Naive thymus-derived CD4-positive, alpha-beta T cell (primary cell): ENCODE measurements around the gene TMEM144. TPM values are rescaled to one million over a fixed set of nuclear protein-coding genes. Genes with fewer than 3 reads are reported as not detected.
"Not testable (repeated sequence)": the region's sequence is repeated elsewhere in the genome, so short reads cannot be mapped to it uniquely, and the experiment has no call there.

Experiments
- ATAC-seq: fragments of 150-1000 bp; cut with Tn5 transposase; 2 replicates; pipeline ENCODE4 v1.10.0; 2021; ENCODE audit warnings: mild to moderate bottlenecking, moderate library complexity
- CTCF ChIA-PET: fragments of 350-600 bp; sonication (Branson Sonifier 250); formaldehyde crosslinking; loops from one replicate; lab custom pipeline; 2021; ENCODE audit warnings: antibody characterized with exemption; lab: Charles Lee
- POLR2A ChIA-PET: fragments of 350-600 bp; sonication (Branson Sonifier 250); formaldehyde crosslinking; loops from one replicate; lab custom pipeline; 2021; ENCODE audit warnings: antibody characterized with exemption, inconsistent platforms; lab: Charles Lee
- DNase-seq, 9 donors: peaks; one replicate each; pipeline versions ENCODE4 v3.0.0 to v3.0.0-alpha.2; 2020 to 2022; ENCODE audit warnings: mixed read lengths in 1 of 9
- H3K27ac ChIP-seq: one replicate; pipeline ENCODE4 v1.7.0; 2013; ENCODE audit warnings: mild to moderate bottlenecking, low read depth, low read length, moderate library complexity
- H3K27me3 ChIP-seq, 2 donors: one replicate each; pipeline ENCODE4 v1.7.0; 2013; ENCODE audit warnings: low read length in 2 of 2, mild to moderate bottlenecking in 2 of 2, moderate library complexity in 2 of 2; ENCODE audit not compliant: control insufficient read depth in 2 of 2, insufficient read depth in 2 of 2
- H3K36me3 ChIP-seq, 3 experiments: 1 replicate in 2 of 3; 2 replicates in 1 of 3; pipeline ENCODE4 v1.7.0; 2013; ENCODE audit warnings: low read length in 3 of 3, mild to moderate bottlenecking in 3 of 3, moderate library complexity in 1 of 3; ENCODE audit not compliant: insufficient read depth in 3 of 3, control insufficient read depth in 2 of 3
- H3K4me1 ChIP-seq, 2 donors: one replicate each; pipeline ENCODE4 v1.7.0; 2013; ENCODE audit warnings: low read length in 2 of 2, mild to moderate bottlenecking in 2 of 2, moderate library complexity in 1 of 2; ENCODE audit not compliant: control insufficient read depth in 2 of 2, insufficient read depth in 2 of 2
- H3K4me3 ChIP-seq: 2 replicates; pipeline ENCODE4 v1.7.0; 2013; ENCODE audit warnings: mild to moderate bottlenecking, low read length
- H3K9me3 ChIP-seq, 3 experiments: 1 replicate in 2 of 3; 2 replicates in 1 of 3; pipeline ENCODE4 v1.7.0; 2013; ENCODE audit warnings: low read length in 3 of 3; ENCODE audit not compliant: control insufficient read depth in 2 of 3
- H3K27ac Mint-ChIP-seq, 9 donors: one replicate each; pipeline ENCODE4 v1.8.0; 2020 to 2022; ENCODE audit warnings: mixed read lengths in 9 of 9, mild to moderate bottlenecking in 8 of 9, moderate library complexity in 5 of 9, inconsistent platforms in 2 of 9
- H3K27me3 Mint-ChIP-seq, 5 donors: one replicate each; pipeline ENCODE4 v1.8.0; 2021 to 2022; ENCODE audit warnings: mixed read lengths in 5 of 5, mild to moderate bottlenecking in 1 of 5
- H3K36me3 Mint-ChIP-seq, 5 donors: one replicate each; pipeline ENCODE4 v1.8.0; 2020 to 2022; ENCODE audit warnings: mixed read lengths in 5 of 5, mild to moderate bottlenecking in 3 of 5, inconsistent platforms in 1 of 5
- H3K4me1 Mint-ChIP-seq, 7 donors: one replicate each; pipeline ENCODE4 v1.8.0; 2020 to 2022; ENCODE audit warnings: mixed read lengths in 7 of 7, mild to moderate bottlenecking in 3 of 7, inconsistent platforms in 1 of 7
- H3K4me3 Mint-ChIP-seq, 10 donors: one replicate each; pipeline ENCODE4 v1.8.0; 2020 to 2022; ENCODE audit warnings: mild to moderate bottlenecking in 10 of 10, mixed read lengths in 10 of 10, moderate library complexity in 6 of 10, inconsistent platforms in 2 of 10
- H3K9me3 Mint-ChIP-seq, 11 donors: one replicate each; pipeline ENCODE4 v1.8.0; 2020 to 2022; ENCODE audit warnings: mixed read lengths in 11 of 11, mild to moderate bottlenecking in 4 of 11, inconsistent platforms in 1 of 11, moderate library complexity in 1 of 11
- intact Hi-C, 2 donors: fragments of 100-400 bp; cut with micrococcal nuclease; formaldehyde crosslinking; loops; one replicate each; pipeline ENCODE4 v1.15.1; 2023
- polyA plus RNA-seq, 2 donors: library from polyadenylated mRNA; unstranded; fragments of 300-500 nt; fragmentation: Illumina TruSeq; gene quantifications; one replicate each; pipeline ENCODE4 v1.2.3, GENCODE V29; 2021
- total RNA-seq, 6 experiments: library from RNA in 5 of 6; stranded (reverse) in 5 of 6; gene quantifications; 1 replicate in 5 of 6; 2 replicates in 1 of 6; pipeline ENCODE4 v1.2.3 and lab custom pipeline; 2021 to 2026

Gene TMEM144
- total and polyA plus RNA-seq, 7 experiments from 2014 or later, result 0.34 to 3.4 (median 0.45) TPM; not detected in 3

- H3K9me3 ChIP-seq, result no peaks in the 10 kb centered on the region
- H3K27ac Mint-ChIP-seq, result no peak overlapping the region
- no peak overlapping the region for H3K4me3 Mint-ChIP-seq
- DNase-seq (no peak), ATAC-seq (no peak)
- H3K4me1 Mint-ChIP-seq, result peaks cover 9 to 22% (median 19%) of the 10 kb centered on the region in 7 donors
- no peaks in the 10 kb centered on the region for H3K4me1 ChIP-seq
- no peaks in the 10 kb centered on the region for H3K36me3 Mint-ChIP-seq
- no peak overlapping the region for H3K27ac ChIP-seq
- H3K9me3 Mint-ChIP-seq, result no peaks in the 10 kb centered on the region
- ChIA-PET POLR2A (no interaction called here), CTCF (no interaction called here)
- no peaks in the 10 kb centered on the region for H3K27me3 ChIP-seq
- peaks cover 11 to 39% (median 30%) of the 10 kb centered on the region in 5 donors for H3K27me3 Mint-ChIP-seq
- no peaks in the 10 kb centered on the region for H3K36me3 ChIP-seq
- H3K4me3 ChIP-seq, result no peak overlapping the region
- intact Hi-C loops, result no loop called here
Measured at GRCh38 chr4:158213466-158213865, 3.2 kb downstream of the TMEM144 start.

- DNase-seq, result no peak
- ATAC-seq, result no peak
- Histone ChIP-seq H3K4me3 (no peak overlapping the region), H3K36me3 (no peaks in the 10 kb centered on the region), H3K27ac (no peak overlapping the region), H3K27me3 (no peaks in the 10 kb centered on the region), H3K4me1 (no peaks in the 10 kb centered on the region), H3K9me3 (no peaks in the 10 kb centered on the region)
- Mint-ChIP-seq H3K27ac (no peak overlapping the region), H3K36me3 (no peaks in the 10 kb centered on the region), H3K4me1 (peaks cover 8 to 15% (median 13%) of the 10 kb centered on the region in 7 donors), H3K9me3 (no peaks in the 10 kb centered on the region), H3K27me3 (peaks cover 11 to 30% (median 24%) of the 10 kb centered on the region in 5 donors), H3K4me3 (no peak overlapping the region)
- ChIA-PET CTCF (no interaction called here), POLR2A (no interaction called here)
- intact Hi-C loops, result no loop called here
Measured at GRCh38 chr4:158214856-158215255, 4.6 kb downstream of the TMEM144 start.

- DNase-seq (no peak), ATAC-seq (no peak)
- peaks cover 0 to 3% (median 0%) of the 10 kb centered on the region in 11 donors for H3K9me3 Mint-ChIP-seq
- no peak overlapping the region for H3K4me3 Mint-ChIP-seq
- H3K27ac Mint-ChIP-seq, result no peak overlapping the region
- POLR2A ChIA-PET, result no interaction called here
- H3K36me3 ChIP-seq, result no peaks in the 10 kb centered on the region
- CTCF ChIA-PET, result no interaction called here
- no peaks in the 10 kb centered on the region for H3K27me3 ChIP-seq
- peaks cover 0 to 21% (median 16%) of the 10 kb centered on the region in 5 donors for H3K27me3 Mint-ChIP-seq
- no peaks in the 10 kb centered on the region for H3K4me1 ChIP-seq
- H3K27ac ChIP-seq, result no peak overlapping the region
- intact Hi-C loops, result no loop called here
- H3K36me3 Mint-ChIP-seq, result no peaks in the 10 kb centered on the region
- no peak overlapping the region for H3K4me3 ChIP-seq
- H3K4me1 Mint-ChIP-seq, result peaks cover 0 to 2% (median 0%) of the 10 kb centered on the region in 7 donors
- H3K9me3 ChIP-seq, result no peaks in the 10 kb centered on the region
Measured at GRCh38 chr4:158217763-158218162, 7.5 kb downstream of the TMEM144 start.

GRCh38 chr4:158219623-158220022 lies 9.3 kb downstream of the TMEM144 start:
- ChIA-PET CTCF (no interaction called here), POLR2A (no interaction called here)
- H3K4me1 Mint-ChIP-seq, result peaks cover 0 to 2% (median 0%) of the 10 kb centered on the region in 7 donors
- DNase-seq (no peak), ATAC-seq (no peak)
- H3K27me3 ChIP-seq, result no peaks in the 10 kb centered on the region
- H3K4me3 ChIP-seq, result no peak overlapping the region
- no peak overlapping the region for H3K27ac Mint-ChIP-seq
- no peak overlapping the region for H3K27ac ChIP-seq
- peaks cover 0 to 3% (median 0%) of the 10 kb centered on the region in 11 donors for H3K9me3 Mint-ChIP-seq
- no peaks in the 10 kb centered on the region for H3K36me3 Mint-ChIP-seq
- no peak overlapping the region for H3K4me3 Mint-ChIP-seq
- no peaks in the 10 kb centered on the region for H3K9me3 ChIP-seq
- peaks cover 0 to 12% (median 9%) of the 10 kb centered on the region in 5 donors for H3K27me3 Mint-ChIP-seq
- no peaks in the 10 kb centered on the region for H3K4me1 ChIP-seq
- no peaks in the 10 kb centered on the region for H3K36me3 ChIP-seq
- intact Hi-C loops, result no loop called here

GRCh38 chr4:158224318-158224717 lies 14.0 kb downstream of the TMEM144 start:
- H3K27ac ChIP-seq, intact Hi-C loops, H3K4me3 Mint-ChIP-seq, H3K4me3 ChIP-seq, H3K27ac Mint-ChIP-seq, H3K36me3 ChIP-seq, H3K36me3 Mint-ChIP-seq, H3K27me3 ChIP-seq, ATAC-seq, CTCF ChIA-PET, POLR2A ChIA-PET, H3K9me3 ChIP-seq, H3K4me1 ChIP-seq, DNase-seq, H3K9me3 Mint-ChIP-seq, H3K4me1 Mint-ChIP-seq: not testable (repeated sequence)
- peaks cover 2 to 16% (median 6%) of the 10 kb centered on the region in 5 donors for H3K27me3 Mint-ChIP-seq

GRCh38 chr4:158224999-158225398 lies 14.7 kb downstream of the TMEM144 start:
- H3K4me3 ChIP-seq, H3K9me3 Mint-ChIP-seq, H3K4me1 Mint-ChIP-seq, POLR2A ChIA-PET, ATAC-seq, H3K9me3 ChIP-seq, DNase-seq, H3K27me3 ChIP-seq, H3K36me3 ChIP-seq, intact Hi-C loops, H3K4me1 ChIP-seq, CTCF ChIA-PET, H3K36me3 Mint-ChIP-seq, H3K27ac ChIP-seq, H3K4me3 Mint-ChIP-seq, H3K27ac Mint-ChIP-seq: not testable (repeated sequence)
- H3K27me3 Mint-ChIP-seq, result peaks cover 2 to 16% (median 6%) of the 10 kb centered on the region in 5 donors

GRCh38 chr4:158227880-158228279 lies 17.6 kb downstream of the TMEM144 start:
- H3K4me3 ChIP-seq, ATAC-seq, H3K27ac Mint-ChIP-seq, CTCF ChIA-PET, H3K4me1 ChIP-seq, H3K36me3 Mint-ChIP-seq, H3K9me3 ChIP-seq, POLR2A ChIA-PET, H3K4me3 Mint-ChIP-seq, DNase-seq, H3K36me3 ChIP-seq, H3K9me3 Mint-ChIP-seq, H3K4me1 Mint-ChIP-seq, H3K27me3 ChIP-seq, intact Hi-C loops, H3K27ac ChIP-seq: not testable (repeated sequence)
- peaks cover 0 to 21% (median 3%) of the 10 kb centered on the region in 5 donors for H3K27me3 Mint-ChIP-seq
